Kidney tubule cell (primary cell): ENCODE measurements around the gene SPON2.
A peak's percentile ranks its signal among the peaks of the same experiment; 100 is the strongest.
"Not testable (repeated sequence)": the region's sequence is repeated elsewhere in the genome, so short reads cannot be mapped to it uniquely, and the experiment has no call there.

Experiments
- DNase-seq: peaks from one replicate; pipeline ENCODE4 v3.0.0-alpha.2; 2018; ENCODE audit warnings: low spot score

SPON2 gene

DNA sequence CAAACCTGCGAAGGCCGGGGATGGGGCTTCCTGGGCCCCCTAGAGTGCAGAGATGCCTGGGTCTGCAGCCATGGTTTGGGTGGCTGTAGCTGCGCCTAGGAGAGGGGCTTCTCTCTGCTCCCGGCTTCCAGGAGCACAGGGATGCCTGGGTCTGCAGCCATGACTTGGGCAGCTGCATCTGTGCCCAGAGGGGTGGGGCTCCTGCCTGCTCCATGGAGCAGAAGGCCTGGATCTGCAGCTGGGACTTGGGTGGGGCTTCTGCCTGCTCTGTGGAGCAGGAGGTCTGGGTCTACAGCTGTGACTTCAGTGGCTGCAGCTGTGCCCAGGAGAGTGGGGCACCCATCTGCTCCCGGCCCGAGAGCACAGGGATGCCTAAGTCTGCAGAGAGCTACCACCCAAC, 20.8 kb downstream of the SPON2 start:
- DNase-seq, result no peak

DNA sequence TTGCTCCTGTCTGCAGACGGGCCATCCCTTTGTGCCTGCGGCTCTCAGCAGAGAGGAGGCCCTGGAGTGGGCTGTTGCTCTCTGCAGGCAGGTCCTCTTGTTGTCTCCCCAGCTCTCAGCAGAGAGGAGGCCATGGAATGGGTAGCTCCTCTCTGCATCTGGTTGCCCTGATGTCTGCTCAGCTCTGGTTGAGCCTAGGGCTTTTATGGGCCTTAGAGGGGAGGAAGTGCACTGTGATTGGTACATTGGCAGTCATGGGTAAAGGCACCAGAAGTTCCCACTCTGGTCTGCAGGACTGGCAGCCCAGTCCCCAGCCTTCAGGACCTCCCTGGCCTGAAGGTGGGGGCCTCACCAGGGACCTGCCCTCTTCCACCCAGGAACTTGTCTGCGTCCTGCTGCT, 21.5 kb downstream of the SPON2 start:
- no peak for DNase-seq

DNA sequence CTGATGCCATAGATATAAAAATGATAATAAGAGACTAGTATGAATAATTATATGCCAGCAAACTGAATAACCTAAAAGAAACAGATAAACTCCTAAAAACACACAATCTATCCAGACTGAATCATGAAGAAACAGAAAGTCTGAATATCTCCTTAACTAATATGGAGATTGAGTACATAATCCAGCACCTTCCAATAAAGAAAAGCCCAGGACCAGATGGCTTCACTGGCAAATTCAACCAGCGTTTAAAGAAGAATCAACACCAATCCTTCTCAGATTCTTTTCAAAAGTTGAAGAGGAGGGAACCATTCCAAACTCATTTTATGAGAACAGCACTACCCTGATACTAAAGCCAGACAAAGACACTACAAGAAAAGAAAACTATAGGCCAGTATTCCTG, 32.5 kb downstream of the SPON2 start:
- no peak for DNase-seq

DNA sequence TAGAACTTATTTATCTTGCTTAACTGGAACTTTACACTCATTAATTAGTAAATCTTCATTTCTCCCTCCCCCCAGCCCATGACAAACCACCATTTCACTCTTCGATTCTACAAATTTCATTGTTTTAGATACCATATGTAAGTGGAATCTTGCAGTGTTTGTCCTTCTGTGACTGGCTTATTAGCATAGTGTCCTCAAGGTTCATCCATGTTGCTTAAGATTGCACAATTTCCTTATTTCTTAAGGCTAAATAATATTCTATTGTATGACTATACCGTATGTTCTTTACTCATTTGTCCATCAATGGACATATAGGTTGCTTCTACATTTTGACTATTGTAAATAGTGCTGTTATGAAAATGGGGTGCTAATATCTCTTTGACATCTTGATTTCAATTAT, 34.5 kb downstream of the SPON2 start:
- no peak for DNase-seq

DNA sequence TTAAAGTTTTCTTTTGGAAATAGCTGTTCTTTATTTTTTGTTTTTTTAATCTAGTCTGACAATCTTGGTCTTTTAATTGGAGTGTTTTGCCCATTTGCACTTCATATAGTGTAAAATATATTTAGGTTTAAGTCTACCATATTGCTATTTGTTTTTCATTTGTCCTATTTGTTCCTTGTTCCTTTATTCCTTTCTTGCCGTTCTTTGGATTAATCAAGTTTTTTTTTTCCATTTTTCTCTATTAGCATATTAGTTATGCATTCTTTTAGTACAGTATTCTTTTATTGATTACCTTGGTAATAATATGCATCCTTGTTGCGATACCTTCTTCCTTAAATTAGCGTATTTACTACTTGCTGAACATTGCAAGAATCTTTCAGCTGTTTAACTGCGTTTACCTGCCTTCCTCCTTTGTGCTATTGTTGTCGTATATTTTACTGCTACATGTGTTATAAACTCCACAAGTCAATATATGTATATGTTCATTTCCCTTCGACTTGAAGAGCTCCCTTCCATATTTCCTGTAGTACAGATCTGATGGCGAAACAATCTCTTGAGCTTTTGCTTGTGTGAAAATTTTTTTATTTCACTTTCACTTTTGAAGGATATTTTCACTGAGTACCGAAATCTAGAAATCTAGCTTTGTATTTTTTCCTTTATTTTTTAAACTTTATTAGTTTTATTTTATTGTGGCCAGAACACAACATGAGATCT, 35.2 kb downstream of the SPON2 start:
- DNase-seq, result no peak

DNA sequence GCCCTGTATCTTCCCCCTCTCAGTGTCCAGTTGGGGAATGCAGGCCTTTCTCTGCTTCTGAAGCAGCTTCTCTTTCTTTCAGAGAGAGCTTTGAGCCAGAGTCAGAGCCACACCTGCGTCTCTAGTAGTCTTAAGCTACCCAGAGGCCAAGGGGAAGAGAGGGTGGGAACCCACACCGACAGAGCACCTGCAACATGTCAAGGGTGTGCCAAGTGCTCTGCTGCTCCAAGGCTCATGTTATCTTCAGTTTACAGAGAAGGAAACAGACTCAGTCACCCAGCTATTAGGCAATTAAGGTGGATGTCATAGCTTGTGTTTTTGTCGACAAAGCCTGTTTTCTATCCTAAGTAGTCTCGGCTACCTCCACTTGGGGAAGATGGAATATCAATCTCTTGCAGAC, 36.3 kb downstream of the SPON2 start:
- DNase-seq, result no peak

DNA sequence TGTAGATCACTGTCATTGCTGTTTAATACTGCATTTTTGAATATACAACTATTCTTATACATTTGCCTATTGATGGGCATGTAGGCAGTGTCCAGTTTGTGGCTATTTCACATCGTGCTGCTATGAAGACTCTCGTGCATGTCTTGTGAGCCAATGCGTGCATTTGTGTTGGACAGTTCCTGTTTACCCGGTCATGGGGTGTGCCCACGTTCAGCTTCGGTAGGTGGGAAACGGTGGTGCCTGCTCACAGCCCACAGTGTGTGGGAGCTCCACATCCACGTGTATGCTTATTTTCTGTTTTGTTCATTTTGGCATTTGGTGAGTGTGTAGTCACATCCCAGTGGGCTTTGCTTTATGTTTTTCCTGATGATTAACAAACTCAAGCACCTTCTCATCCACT, 39.4 kb downstream of the SPON2 start:
- no peak for DNase-seq

DNA sequence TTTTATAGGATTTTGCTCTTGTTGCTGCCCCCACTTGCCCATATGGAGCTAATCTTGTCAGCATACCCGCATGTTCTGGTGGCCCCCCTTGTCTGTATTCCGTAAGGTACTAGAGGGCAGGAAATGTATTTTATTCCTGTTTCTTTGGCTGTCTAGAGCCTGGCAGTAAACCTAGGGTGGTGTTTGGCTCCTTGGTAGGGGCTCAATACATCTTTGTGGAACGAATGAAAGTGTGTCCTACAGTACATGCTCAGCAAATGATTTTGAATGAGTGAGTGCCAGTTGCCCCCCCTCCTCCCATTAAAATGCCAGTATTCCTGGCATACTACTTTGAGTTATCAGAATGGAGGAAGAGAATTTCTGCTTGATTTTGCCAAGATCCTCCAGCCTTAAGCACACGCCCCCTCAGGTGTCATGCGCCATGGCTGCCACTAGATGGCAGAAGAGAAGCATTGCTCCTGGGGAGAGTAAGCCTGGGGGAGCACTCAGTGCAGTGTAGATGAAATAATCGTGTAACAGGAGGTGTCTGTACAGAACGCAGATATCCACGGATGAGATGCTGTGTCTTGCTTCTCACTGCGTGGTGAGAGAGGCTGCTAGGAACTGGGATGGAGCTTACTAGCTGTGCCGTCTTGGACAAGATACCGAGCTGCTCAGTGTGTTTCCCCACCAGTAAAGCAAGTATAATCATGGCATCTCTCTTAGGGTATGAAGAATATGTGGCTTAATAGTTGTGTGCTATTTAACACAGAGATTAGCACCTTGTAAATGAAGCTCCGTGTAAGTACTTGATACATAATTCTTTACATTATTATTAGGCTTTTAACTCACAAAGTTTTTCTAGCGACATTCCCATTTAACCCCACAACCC, 41.8 kb downstream of the SPON2 start:
- DNase-seq, result peak; percentile 70

DNA sequence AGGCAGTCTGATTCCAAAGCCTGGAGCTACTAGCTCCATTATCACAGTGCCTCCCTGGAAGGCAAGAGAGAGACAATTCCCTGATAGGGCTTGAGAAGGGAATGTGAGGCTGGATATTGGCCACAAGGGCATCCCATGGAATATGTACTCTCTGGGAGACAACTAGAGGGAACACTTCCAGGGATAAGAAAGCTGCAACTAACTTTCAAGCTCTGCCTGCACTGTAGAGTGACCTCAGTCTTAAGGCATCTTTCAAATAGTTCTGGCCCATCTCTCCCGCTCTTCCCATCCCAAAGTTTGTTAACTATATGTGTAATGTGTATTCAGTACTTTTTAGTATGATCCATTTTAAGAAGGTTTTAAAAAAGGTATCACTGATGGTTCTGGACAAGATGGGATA, 45.9 kb downstream of the SPON2 start:
- DNase-seq, result no peak

DNA sequence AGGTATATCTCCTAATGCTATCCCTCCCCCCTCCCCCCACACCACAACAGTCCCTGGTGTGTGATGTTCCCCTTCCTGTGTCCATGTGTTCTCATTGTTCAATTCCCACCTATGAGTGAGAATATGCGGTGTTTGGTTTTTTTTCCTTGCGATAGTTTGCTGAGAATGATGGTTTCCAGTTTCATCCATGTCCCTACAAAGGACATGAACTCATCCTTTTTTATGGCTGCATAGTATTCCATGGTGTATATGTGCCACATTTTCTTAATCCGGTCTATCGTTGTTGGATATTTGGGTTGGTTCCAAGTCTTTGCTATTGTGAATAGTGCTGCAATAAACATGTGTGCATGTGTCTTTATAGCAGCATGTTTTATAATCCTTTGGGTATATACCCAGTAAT, 46.9 kb downstream of the SPON2 start:
- not testable (repeated sequence) for DNase-seq

DNA sequence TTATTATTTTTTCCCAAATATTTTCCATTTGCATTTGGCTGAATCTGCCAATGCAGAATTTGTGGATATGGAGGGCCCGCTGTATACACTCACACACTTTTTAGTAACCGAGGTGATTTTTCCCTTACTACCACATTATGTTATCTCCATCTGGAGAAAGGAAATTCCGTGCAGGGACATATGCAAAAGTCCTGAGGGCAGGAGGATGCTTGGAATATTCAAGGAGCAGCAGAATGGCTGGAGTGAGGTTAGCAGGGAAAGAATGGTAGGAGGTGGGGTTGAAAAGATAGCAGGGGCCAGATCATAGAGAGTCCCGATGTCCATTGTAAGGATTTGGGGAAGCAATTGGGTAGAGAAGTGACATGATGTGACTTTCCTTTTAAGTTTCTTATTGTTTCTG, 47.6 kb downstream of the SPON2 start:
- no peak for DNase-seq

DNA sequence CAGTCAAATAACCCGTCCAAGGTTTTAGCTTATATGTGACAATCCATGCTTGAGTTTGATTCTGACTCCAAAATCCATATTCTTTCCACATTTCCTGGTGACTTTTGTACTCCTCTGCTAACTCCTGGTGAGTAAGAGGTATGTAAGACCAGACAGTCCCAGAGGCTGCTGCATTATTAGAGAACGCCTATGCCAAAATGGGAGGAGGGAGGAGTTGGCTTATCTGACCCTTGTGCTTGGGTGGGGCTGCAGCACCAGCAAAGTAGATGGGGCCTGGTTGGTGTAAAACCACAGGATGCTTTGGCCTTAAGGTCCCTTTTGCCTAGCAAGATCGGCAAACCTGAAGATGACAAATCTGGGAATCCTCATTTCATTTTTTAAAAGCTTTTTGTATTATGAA, 49.9 kb downstream of the SPON2 start:
- no peak for DNase-seq
